Putamen (tissue), 1 donor: ENCODE measurements around the gene ADAMTS17.

Experiments used
- DNase-seq: peaks from one replicate; pipeline ENCODE4 v3.0.0-alpha.2; 2016; ENCODE audit warnings: low spot score

ADAMTS17 gene

GRCh38 chr15:100250176-100250800 is 91.5 kb downstream of the ADAMTS17 start:
- DNase-seq = no peak

- no peak for DNase-seq
Measured at GRCh38 chr15:100249096-100249815, 92.5 kb downstream of the ADAMTS17 start.

- no peak for DNase-seq
Measured at GRCh38 chr15:100248236-100248635, 93.5 kb downstream of the ADAMTS17 start.

GRCh38 chr15:100247228-100248225 is 94.2 kb downstream of the ADAMTS17 start:
- no peak for DNase-seq

- no peak for DNase-seq
Measured at GRCh38 chr15:100245855-100246254, 95.9 kb downstream of the ADAMTS17 start.

- no peak for DNase-seq
Measured at GRCh38 chr15:100245487-100245820, 96.3 kb downstream of the ADAMTS17 start.

GRCh38 chr15:100244796-100245486 is 96.8 kb downstream of the ADAMTS17 start:
- DNase-seq = no peak

- DNase-seq = no peak
Measured at GRCh38 chr15:100242989-100243388, 98.8 kb downstream of the ADAMTS17 start.

GRCh38 chr15:100241572-100242482 is 99.9 kb downstream of the ADAMTS17 start:
- DNase-seq = peak; percentile 62

GRCh38 chr15:100236981-100237720 is 104.6 kb downstream of the ADAMTS17 start:
- no peak for DNase-seq

GRCh38 chr15:100235030-100235617 is 106.7 kb downstream of the ADAMTS17 start:
- no peak for DNase-seq

GRCh38 chr15:100234158-100235029 is 107.4 kb downstream of the ADAMTS17 start:
- DNase-seq = no peak

- DNase-seq = no peak
Measured at GRCh38 chr15:100230784-100231183, 111.0 kb downstream of the ADAMTS17 start.

GRCh38 chr15:100229181-100230163 is 112.3 kb downstream of the ADAMTS17 start:
- no peak for DNase-seq

- no peak for DNase-seq
Measured at GRCh38 chr15:100227781-100228180, 114.0 kb downstream of the ADAMTS17 start.

- DNase-seq = no peak
Measured at GRCh38 chr15:100226107-100226506, 115.7 kb downstream of the ADAMTS17 start.
